ENCODE results near the gene BTC.
A peak's percentile ranks its signal among the peaks of the same experiment; 100 is the strongest.
"Not testable (repeated sequence)": the region's sequence is repeated elsewhere in the genome, so short reads cannot be mapped to it uniquely, and the experiment has no call there.

BTC gene

DNA sequence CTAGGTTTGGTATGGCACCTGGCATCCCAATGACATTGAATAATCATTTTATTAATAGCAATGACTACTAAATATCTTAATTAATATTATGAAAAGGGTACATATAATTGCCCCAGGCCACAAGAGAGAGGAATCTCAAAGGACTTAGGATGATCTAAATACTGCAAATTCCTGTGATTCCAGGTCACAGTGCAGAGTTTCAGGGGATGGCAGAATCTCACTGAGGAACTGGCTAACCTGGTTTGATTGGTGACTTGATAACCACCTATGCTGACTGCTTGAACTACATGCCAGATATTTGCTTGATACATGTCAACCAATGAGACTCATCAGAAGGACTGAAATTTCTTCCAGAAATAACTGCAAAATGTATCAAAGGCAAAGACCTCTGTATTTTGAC lies 37.2 kb downstream of the BTC start:
- DNase-seq: no peak

DNA sequence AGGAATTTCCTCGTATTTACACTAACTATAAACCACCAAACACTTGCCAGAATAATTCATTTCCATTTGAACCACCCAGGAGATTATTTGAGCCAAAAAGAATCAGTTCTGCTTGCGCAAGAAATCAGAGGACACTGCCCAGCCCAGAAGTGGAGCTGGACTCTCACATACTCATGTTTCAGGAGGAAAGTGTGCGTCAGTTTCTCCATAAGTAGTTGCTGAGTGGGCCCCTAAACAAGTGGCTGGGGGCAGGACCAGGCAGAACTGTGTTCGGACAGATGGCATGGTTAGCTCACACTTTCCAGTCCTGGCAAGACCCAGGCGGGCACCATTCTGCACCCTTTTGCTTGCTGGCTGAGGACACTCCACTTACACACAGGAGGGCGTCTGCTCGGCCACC lies 38.8 kb downstream of the BTC start:
- peak; percentile 40 for DNase-seq

DNA sequence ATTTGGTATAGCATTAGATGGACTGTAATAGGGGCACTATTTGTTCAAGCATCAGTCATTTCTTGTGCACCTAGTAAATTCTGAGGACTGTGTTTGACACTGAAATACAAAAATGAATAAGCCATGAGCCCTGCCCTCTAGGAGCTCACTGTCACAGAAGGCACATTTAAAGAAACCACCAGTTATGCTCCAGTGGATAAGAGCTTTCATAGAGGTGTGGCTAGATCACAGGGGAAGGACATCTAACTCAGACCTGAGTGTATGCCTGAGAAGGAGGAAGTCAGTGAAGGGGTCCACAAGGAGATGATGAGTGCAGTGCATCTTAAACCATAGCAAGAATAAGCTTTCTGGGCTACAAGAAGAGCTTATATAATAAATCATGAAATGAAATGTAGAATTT lies 40.1 kb downstream of the BTC start:
- no peak for DNase-seq

DNA sequence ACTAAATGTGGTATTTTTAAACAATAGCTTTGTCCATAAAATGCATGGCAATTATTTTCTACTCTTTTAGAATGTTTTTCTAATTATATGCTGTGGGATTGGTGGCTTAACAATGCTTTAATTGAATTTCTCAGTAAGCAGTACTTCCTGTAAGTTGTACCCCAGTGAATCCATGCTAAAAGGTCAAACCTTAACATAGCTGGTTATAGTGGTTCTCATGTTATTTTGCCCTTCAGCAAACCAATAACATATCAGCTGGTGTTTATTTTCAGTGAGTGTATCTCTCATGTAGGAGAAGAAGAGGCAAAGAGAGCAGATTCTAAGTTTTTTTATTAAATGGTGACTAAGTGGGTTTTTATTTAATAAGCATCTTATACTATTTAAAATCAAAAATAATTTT lies 41.5 kb downstream of the BTC start:
- DNase-seq: no peak

DNA sequence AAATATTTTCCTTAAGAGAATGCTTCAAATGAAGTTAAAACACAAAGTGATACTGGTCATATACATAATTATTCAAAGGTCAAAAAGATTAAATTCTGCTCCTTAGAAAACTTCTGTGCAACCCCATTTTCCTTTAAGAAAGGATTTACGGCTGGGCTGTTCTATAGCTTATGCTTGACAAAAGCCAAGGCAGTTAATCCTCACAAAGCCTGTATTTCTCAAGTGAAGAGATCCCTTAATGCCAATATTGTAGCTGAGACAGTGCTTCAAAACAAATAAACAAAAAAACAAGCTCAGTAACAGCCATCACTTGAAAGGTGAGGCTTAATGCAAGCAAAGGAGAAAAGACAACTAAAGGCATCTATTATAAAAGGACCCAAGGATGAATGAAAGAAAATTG lies 42.5 kb downstream of the BTC start:
- DNase-seq: no peak

DNA sequence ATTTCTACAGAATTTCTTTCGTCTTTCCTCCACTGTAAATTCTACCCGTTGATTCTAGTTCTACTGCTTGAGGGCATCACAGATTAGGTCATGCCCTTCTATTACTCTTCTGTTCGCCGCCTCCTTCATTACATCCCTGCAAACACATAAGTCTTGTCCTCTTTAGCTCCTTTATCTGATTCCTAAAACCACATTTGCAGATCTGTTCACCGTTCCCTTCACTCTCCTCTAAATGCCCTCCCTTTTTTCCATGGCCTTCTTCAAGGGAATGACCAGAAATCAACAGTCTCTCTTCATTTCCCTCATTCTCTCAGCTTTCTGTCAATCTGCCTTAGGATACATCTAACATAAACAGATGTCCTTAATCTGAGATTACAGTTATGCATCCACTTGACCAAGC lies 43.1 kb downstream of the BTC start:
- no peak for DNase-seq

DNA sequence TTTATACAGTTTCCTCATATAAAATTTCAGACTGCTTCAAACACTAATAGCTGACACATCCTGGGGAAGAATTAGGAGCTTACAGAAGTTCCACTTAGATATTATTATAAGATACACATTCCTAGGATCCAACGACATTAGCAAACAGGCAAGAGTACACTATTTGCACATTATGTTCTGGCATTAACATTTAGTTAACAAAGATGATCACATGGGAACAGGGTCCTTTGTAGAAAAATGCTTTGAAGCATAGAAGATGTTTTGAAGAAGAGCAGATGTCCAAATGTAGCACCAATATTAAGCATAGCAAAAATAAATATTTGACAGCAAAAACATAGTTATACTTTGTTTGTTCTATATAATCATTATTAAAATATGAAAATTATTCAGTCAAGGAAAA lies 52.1 kb downstream of the BTC start:
- no peak for DNase-seq

DNA sequence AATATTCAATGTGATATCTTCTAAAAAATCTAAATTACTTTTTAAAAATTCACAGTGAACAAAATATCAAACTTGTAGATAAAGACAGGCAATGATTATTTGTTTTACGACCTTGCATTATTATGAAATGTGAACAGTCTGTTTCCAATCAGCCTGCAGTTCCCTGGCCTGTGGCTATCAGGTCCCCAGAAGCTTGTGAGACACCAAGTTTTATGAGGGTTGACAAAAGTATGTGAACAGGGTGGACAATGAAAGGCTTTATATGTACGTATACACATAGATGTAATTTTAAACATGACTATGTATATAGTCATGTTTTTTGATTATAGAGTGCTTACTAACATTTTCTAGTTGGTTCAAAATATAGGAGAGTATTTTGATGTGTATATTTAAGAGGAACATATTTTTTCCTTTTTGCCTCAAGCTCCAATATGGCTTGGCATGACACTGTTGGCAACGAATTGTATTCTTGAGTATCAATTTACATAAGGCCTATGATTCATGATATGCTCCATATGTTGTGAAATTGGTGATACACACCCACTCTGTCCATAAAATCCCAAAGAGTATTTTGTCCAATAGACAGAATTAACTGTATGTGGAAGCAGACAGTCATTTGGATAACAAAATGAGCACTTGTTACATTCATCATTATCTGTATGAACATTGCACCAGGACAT lies 55.7 kb downstream of the BTC start:
- DNase-seq: no peak

DNA sequence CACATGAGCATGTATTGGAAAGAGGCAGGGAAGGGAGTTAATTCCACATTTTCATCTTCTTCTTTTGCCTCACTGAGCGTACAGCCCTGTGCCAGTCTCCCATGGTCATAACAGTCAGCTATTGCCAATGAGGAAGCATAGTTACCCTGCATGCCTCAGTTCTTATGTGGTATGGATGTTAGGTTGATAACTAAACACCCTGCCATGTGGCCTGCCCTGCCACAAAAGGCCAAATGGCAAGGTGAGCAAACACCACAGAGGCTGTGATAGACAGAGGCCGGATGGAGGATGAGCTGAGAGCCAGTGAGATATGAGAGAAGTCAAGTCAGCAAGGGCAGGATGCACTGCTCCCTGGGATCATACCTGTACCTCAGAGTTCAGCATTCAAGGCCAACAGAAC lies 59.3 kb downstream of the BTC start:
- DNase-seq: no peak

DNA sequence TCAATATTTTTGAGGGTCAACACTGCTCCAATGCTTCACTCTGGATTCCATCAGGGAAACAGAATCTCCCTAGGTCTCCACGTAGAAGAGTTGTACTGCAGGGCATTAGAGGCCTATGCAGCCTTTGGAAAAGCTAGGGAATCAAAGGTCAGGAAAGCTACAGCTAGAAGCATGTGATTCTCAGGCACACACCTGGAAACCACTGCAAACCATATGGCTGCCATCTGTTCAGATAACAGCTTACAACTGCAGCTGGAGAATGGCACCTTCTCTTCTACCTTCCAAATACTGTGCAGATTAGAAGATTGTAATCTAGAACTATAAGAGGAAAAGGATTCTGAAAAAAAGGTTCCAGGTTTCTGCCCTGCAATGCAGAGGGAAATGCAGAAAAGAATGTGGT lies 60.6 kb downstream of the BTC start:
- DNase-seq: no peak

DNA sequence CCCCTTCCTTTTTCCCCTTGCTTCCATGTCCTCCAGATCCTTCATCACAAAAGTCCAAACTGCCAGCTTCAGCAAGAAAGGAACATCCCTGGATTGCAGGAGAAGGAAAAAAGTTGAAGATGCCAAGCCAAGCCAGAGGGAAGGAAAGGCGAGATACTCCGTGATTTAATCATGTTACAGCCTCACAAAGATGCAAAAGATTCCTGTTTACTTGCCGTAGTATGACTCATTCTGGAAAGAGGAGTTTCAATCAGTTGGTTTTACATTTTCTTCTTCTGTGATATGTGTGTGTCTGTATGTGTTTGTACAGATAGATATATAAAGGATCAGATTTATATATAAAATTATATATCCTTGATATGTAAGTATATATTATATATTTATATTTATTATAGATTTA lies 69.3 kb downstream of the BTC start:
- no peak for DNase-seq

DNA sequence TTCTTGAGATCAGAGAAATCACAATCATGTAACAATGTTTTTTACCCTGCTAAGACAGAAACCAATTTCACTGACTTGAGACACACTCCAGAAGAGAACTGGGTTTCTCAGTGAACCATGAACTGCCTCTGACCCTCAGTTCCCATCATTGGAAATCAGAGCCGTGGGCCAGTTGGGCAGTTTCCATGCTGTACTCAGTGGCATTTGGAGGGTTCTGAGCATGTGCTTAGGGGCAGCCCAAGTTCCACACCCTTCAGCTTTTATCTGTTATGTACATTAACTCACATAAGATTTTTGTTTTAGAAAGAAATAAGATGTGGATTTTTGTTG lies 77.9 kb downstream of the BTC start:
- DNase-seq: no peak

DNA sequence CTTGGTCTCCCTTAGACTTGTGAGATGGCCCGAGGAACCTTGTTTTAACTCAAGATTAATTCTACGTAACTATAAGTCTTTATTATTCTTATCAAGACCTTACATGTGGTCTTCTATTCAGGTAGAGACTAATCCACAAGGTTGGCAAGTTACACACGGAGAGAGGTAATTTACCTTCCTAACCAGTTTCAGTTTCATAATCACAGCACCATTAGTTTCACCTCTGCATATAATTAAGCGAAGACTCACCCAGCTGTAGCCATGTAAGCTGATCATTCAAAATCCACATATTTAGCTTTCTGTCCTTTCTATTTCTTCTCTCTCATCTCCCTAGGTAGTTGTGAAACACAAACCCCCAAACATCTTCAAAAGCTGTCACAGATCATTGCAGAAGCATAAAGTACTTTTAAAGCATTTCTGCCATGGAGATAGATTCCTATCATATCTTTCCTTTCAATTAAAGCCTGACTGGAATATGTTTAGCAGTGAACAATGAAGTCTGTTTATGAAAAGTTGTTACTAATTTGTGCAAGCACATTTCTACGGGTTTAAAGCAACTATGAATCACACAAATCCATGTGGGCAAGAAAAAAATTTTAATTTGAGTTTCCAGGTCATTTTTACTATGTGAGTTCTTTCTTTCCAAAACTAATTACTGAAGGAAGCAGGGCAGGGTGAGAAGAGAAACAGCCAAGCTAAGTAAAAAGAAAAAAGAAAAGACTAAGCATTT lies 78.5 kb downstream of the BTC start:
- DNase-seq: no peak

DNA sequence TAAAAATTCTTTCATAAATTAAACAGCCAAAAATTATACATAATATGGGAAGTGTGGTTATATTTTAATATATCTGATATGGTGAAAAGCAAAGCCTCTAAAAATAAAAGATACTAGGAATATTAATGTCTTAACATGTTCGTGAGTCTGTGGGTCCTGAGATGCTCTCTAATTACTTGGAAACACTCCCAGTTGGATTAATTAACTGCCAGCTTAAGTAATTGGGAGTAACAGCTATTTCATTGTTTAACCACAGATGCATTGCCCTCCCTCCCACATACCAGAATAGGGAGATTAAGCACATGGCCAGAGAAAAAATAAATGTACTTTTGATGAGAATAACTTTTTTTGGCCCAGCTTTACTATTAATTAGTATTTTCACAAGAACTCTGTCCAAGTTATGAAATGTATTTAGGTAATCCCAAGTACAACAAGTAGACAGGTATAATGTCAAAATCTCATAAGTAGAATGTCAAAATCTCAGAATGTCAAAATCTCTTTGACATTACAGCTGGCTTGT lies 79.7 kb downstream of the BTC start:
- DNase-seq: no peak

DNA sequence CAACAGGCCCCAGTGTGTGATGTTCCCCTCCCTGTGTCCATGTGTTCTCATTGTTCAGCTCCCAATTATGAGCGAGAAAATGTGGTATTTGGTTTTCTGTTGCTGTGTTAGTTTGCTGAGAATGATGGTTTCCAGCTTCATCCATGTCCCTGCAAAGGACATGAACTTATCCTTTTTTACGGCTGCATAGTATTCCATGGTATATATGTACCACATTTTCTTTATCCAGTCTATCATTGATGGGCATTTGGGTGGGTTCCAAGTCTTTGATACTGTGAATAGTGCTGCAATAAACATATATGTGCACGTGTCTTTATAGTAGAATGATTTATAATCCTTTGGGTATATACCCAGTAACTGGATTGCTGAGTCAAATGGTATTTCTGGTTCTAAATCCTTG lies 86.2 kb downstream of the BTC start:
- DNase-seq: not testable (repeated sequence)

Measured in left hindlimb (tissue), 1 donor.